ENCODE results near the gene RIMKLB.
"Not testable (repeated sequence)": the region's sequence is repeated elsewhere in the genome, so short reads cannot be mapped to it uniquely, and the experiment has no call there.

DNA sequence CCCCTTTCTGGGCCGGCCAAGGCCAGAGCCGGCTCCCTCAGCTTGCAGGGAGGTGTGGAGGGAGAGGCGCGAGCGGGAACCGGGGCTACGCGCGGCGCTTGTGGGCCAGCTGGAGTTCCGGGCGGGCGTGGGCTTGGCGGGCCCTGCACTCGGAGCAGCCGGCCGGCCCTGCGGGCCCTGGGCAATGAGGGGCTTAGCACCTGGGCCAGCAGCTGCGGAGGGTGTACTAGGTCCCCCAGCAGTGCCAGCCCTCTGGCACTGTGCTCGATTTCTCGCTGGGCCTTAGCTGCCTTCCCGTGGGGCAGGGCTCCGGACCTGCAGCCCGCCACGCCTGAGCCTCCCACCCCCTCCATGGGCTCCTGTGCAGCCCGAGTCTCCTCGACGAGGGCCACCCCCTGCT is 89.4 kb downstream of the RIMKLB start:
- TF ChIP-seq, protein P1, sequence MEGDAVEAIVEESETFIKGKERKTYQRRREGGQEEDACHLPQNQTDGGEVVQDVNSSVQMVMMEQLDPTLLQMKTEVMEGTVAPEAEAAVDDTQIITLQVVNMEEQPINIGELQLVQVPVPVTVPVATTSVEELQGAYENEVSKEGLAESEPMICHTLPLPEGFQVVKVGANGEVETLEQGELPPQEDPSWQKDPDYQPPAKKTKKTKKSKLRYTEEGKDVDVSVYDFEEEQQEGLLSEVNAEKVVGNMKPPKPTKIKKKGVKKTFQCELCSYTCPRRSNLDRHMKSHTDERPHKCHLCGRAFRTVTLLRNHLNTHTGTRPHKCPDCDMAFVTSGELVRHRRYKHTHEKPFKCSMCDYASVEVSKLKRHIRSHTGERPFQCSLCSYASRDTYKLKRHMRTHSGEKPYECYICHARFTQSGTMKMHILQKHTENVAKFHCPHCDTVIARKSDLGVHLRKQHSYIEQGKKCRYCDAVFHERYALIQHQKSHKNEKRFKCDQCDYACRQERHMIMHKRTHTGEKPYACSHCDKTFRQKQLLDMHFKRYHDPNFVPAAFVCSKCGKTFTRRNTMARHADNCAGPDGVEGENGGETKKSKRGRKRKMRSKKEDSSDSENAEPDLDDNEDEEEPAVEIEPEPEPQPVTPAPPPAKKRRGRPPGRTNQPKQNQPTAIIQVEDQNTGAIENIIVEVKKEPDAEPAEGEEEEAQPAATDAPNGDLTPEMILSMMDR (IDR thresholded peaks at IDR 0.05; ENCODE audit: insufficient read depth, low read length) = not testable (repeated sequence)
- TF ChIP-seq GABPA (IDR thresholded peaks at IDR 0.05; ENCODE audit: low read depth); POLR2AphosphoS5 (IDR thresholded peaks at IDR 0.05; ENCODE audit: low read depth); SPI1 (IDR thresholded peaks at IDR 0.05; ENCODE audit: borderline replicate concordance, low read depth): not testable (repeated sequence)

Data from HL-60 (cell line).